ENCODE measurements around the gene LGALS3BP.

The LGALS3BP gene

GRCh38 chr17:78950870-78951269 is 28.9 kb downstream of the LGALS3BP start:
- Histone ChIP-seq H3K27ac (replicated peaks) (no peak overlapping the region), H3K27me3 (ENCODE audit: insufficient read depth, poor library complexity, severe bottlenecking) (no peaks in the 10 kb centered on the region), H3K4me3 (replicated peaks; ENCODE audit: insufficient read depth, low read length) (no peak overlapping the region)
- TF ChIP-seq POLR2AphosphoS5 (IDR thresholded peaks at IDR 0.05; ENCODE audit: low read depth) (no peak), GABPA (IDR thresholded peaks at IDR 0.05; ENCODE audit: low read depth) (no peak), SPI1 (IDR thresholded peaks at IDR 0.05; ENCODE audit: borderline replicate concordance, low read depth) (no peak), REST (IDR thresholded peaks at IDR 0.05; ENCODE audit: insufficient replicate concordance, low read depth) (no peak), CTCF (IDR thresholded peaks at IDR 0.05; ENCODE audit: insufficient read depth, low read length) (no peak)
- DNase-seq (ENCODE audit: low read depth in 1 of 2, low spot score in 1 of 2), result no peak

GRCh38 chr17:78947235-78948149 is 32.2 kb downstream of the LGALS3BP start:
- no peak overlapping the region for H3K27ac ChIP-seq (replicated peaks)
- H3K4me3 ChIP-seq (replicated peaks; ENCODE audit: insufficient read depth, low read length), result no peak overlapping the region
- TF ChIP-seq REST (IDR thresholded peaks at IDR 0.05; ENCODE audit: insufficient replicate concordance, low read depth) (no peak), GABPA (IDR thresholded peaks at IDR 0.05; ENCODE audit: low read depth) (no peak), POLR2AphosphoS5 (IDR thresholded peaks at IDR 0.05; ENCODE audit: low read depth) (no peak), SPI1 (IDR thresholded peaks at IDR 0.05; ENCODE audit: borderline replicate concordance, low read depth) (no peak), CTCF (IDR thresholded peaks at IDR 0.05; ENCODE audit: insufficient read depth, low read length) (no peak)
- no peaks in the 10 kb centered on the region for H3K27me3 ChIP-seq (ENCODE audit: insufficient read depth, poor library complexity, severe bottlenecking)
- no peak for DNase-seq (ENCODE audit: low read depth in 1 of 2, low spot score in 1 of 2)

GRCh38 chr17:78946631-78947030 is 33.1 kb downstream of the LGALS3BP start:
- Histone ChIP-seq H3K27ac (replicated peaks) (no peak overlapping the region), H3K27me3 (ENCODE audit: insufficient read depth, poor library complexity, severe bottlenecking) (no peaks in the 10 kb centered on the region), H3K4me3 (replicated peaks; ENCODE audit: insufficient read depth, low read length) (no peak overlapping the region)
- peak in 1 of 2 experiments; percentile 14 for DNase-seq (ENCODE audit: low read depth in 1 of 2, low spot score in 1 of 2)
- no peak for TF ChIP-seq SPI1 (IDR thresholded peaks at IDR 0.05; ENCODE audit: borderline replicate concordance, low read depth)
- no peak for TF ChIP-seq REST (IDR thresholded peaks at IDR 0.05; ENCODE audit: insufficient replicate concordance, low read depth)
- TF ChIP-seq POLR2AphosphoS5 (IDR thresholded peaks at IDR 0.05; ENCODE audit: low read depth), result no peak
- TF ChIP-seq GABPA (IDR thresholded peaks at IDR 0.05; ENCODE audit: low read depth), result no peak
- TF ChIP-seq CTCF (IDR thresholded peaks at IDR 0.05; ENCODE audit: insufficient read depth, low read length), result no peak

Data from HL-60 (cell line).